ENCODE data around the gene OTUD6A. TPM values are rescaled to one million over a fixed set of nuclear protein-coding genes. Genes with fewer than 3 reads are reported as not detected.

OTUD6A gene
- total RNA-seq, 2 experiments from 2014 or later = not detected

GRCh38 chrX:70062961-70063550 is 799 bp downstream of the OTUD6A start:
- ChIA-PET POLR2A (no interaction called here), CTCF (no interaction called here)
- Mint-ChIP-seq H3K27ac (no peak overlapping the region), H3K4me1 (no peaks in the 10 kb centered on the region), H3K9me3 (no peaks in the 10 kb centered on the region), H3K27me3 (peaks cover 4% of the 10 kb centered on the region), H3K4me3 (no peak overlapping the region), H3K36me3 (ENCODE audit: low read depth) (no peaks in the 10 kb centered on the region)
- DNase-seq = no peak

- no peak overlapping the region for H3K4me3 Mint-ChIP-seq
- H3K27me3 Mint-ChIP-seq = no peaks in the 10 kb centered on the region
- no peak overlapping the region for H3K27ac Mint-ChIP-seq
- DNase-seq = no peak
- no peaks in the 10 kb centered on the region for H3K4me1 Mint-ChIP-seq
- POLR2A ChIA-PET = no interaction called here
- CTCF ChIA-PET = no interaction called here
- H3K9me3 Mint-ChIP-seq = no peaks in the 10 kb centered on the region
- no peaks in the 10 kb centered on the region for H3K36me3 Mint-ChIP-seq (ENCODE audit: low read depth)
Observed at GRCh38 chrX:70066646-70067045, 4.4 kb downstream of the OTUD6A start.

- DNase-seq = no peak
- H3K27me3 Mint-ChIP-seq = peaks cover 1% of the 10 kb centered on the region
- POLR2A ChIA-PET = no interaction called here
- no peak overlapping the region for H3K27ac Mint-ChIP-seq
- H3K36me3 Mint-ChIP-seq (ENCODE audit: low read depth) = no peaks in the 10 kb centered on the region
- no peak overlapping the region for H3K4me3 Mint-ChIP-seq
- CTCF ChIA-PET = no interaction called here
- no peaks in the 10 kb centered on the region for H3K4me1 Mint-ChIP-seq
- no peaks in the 10 kb centered on the region for H3K9me3 Mint-ChIP-seq
Observed at GRCh38 chrX:70079297-70079696, 17.0 kb downstream of the OTUD6A start.

- Mint-ChIP-seq H3K9me3 (no peaks in the 10 kb centered on the region), H3K4me3 (no peak overlapping the region), H3K36me3 (ENCODE audit: low read depth) (no peaks in the 10 kb centered on the region), H3K27me3 (peaks cover 1% of the 10 kb centered on the region), H3K4me1 (no peaks in the 10 kb centered on the region), H3K27ac (no peak overlapping the region)
- CTCF ChIA-PET = no interaction called here
- no peak for DNase-seq
- POLR2A ChIA-PET = no interaction called here
Observed at GRCh38 chrX:70079870-70080269, 17.6 kb downstream of the OTUD6A start.

- no peaks in the 10 kb centered on the region for H3K4me1 Mint-ChIP-seq
- no peak overlapping the region for H3K4me3 Mint-ChIP-seq
- ChIA-PET POLR2A (no interaction called here), CTCF (interaction anchor here (1.1 kb wide), 1 partner anchor 10 kb away, joined by 4 read pairs; no protein-coding TSS in a partner anchor)
- peaks cover 1% of the 10 kb centered on the region for H3K27me3 Mint-ChIP-seq
- no peaks in the 10 kb centered on the region for H3K36me3 Mint-ChIP-seq (ENCODE audit: low read depth)
- H3K27ac Mint-ChIP-seq = no peak overlapping the region
- DNase-seq = no peak
- H3K9me3 Mint-ChIP-seq = no peaks in the 10 kb centered on the region
Observed at GRCh38 chrX:70082723-70083122, 20.5 kb downstream of the OTUD6A start.

- ChIA-PET POLR2A (no interaction called here), CTCF (interaction anchor here (2.0 kb wide), 1 partner anchor 12 kb away, joined by 4 read pairs; no protein-coding TSS in a partner anchor)
- H3K36me3 Mint-ChIP-seq (ENCODE audit: low read depth) = no peaks in the 10 kb centered on the region
- no peaks in the 10 kb centered on the region for H3K27me3 Mint-ChIP-seq
- H3K27ac Mint-ChIP-seq = no peak overlapping the region
- no peak overlapping the region for H3K4me3 Mint-ChIP-seq
- no peaks in the 10 kb centered on the region for H3K4me1 Mint-ChIP-seq
- DNase-seq = no peak
- no peaks in the 10 kb centered on the region for H3K9me3 Mint-ChIP-seq
Observed at GRCh38 chrX:70084592-70085240, 22.5 kb downstream of the OTUD6A start.

- Mint-ChIP-seq H3K4me1 (no peaks in the 10 kb centered on the region), H3K4me3 (no peak overlapping the region), H3K9me3 (no peaks in the 10 kb centered on the region), H3K27ac (no peak overlapping the region), H3K36me3 (ENCODE audit: low read depth) (no peaks in the 10 kb centered on the region), H3K27me3 (no peaks in the 10 kb centered on the region)
- DNase-seq = no peak
- ChIA-PET POLR2A (no interaction called here), CTCF (no interaction called here)
Observed at GRCh38 chrX:70087857-70088630, 25.8 kb downstream of the OTUD6A start.

GRCh38 chrX:70088751-70089150 is 26.5 kb downstream of the OTUD6A start:
- ChIA-PET POLR2A (no interaction called here), CTCF (interaction anchor here (0.9 kb wide), 1 partner anchor 511 kb away, joined by 3 read pairs; no protein-coding TSS in a partner anchor)
- no peak overlapping the region for H3K4me3 Mint-ChIP-seq

GRCh38 chrX:70089604-70090297 is 27.5 kb downstream of the OTUD6A start:
- no peaks in the 10 kb centered on the region for H3K27me3 Mint-ChIP-seq
- no peak overlapping the region for H3K4me3 Mint-ChIP-seq
- no peaks in the 10 kb centered on the region for H3K9me3 Mint-ChIP-seq
- H3K27ac Mint-ChIP-seq = no peak overlapping the region
- no peaks in the 10 kb centered on the region for H3K36me3 Mint-ChIP-seq (ENCODE audit: low read depth)
- ChIA-PET CTCF (interaction anchor here (0.9 kb wide), 1 partner anchor 512 kb away, joined by 3 read pairs; no protein-coding TSS in a partner anchor), POLR2A (no interaction called here)
- no peak for DNase-seq
- no peaks in the 10 kb centered on the region for H3K4me1 Mint-ChIP-seq

More at GRCh38 chrX:70088751-70089150, 26.5 kb downstream of the OTUD6A start:
- Mint-ChIP-seq H3K9me3 (no peaks in the 10 kb centered on the region), H3K4me1 (no peaks in the 10 kb centered on the region), H3K27ac (no peak overlapping the region), H3K36me3 (ENCODE audit: low read depth) (no peaks in the 10 kb centered on the region), H3K27me3 (no peaks in the 10 kb centered on the region)
- DNase-seq = no peak

GRCh38 chrX:70092247-70092646 is 30.0 kb downstream of the OTUD6A start:
- no peak for DNase-seq
- Mint-ChIP-seq H3K4me3 (no peak overlapping the region), H3K4me1 (no peaks in the 10 kb centered on the region), H3K27ac (no peak overlapping the region), H3K36me3 (ENCODE audit: low read depth) (no peaks in the 10 kb centered on the region), H3K27me3 (no peaks in the 10 kb centered on the region), H3K9me3 (no peaks in the 10 kb centered on the region)
- POLR2A ChIA-PET = no interaction called here
- CTCF ChIA-PET = interaction anchor here (1.9 kb wide), 1 partner anchor 9 kb away, joined by 4 read pairs; no protein-coding TSS in a partner anchor

- Mint-ChIP-seq H3K36me3 (ENCODE audit: low read depth) (no peaks in the 10 kb centered on the region), H3K9me3 (no peaks in the 10 kb centered on the region), H3K4me1 (no peaks in the 10 kb centered on the region), H3K4me3 (no peak overlapping the region), H3K27me3 (no peaks in the 10 kb centered on the region), H3K27ac (no peak overlapping the region)
- no peak for DNase-seq
- ChIA-PET CTCF (interaction anchor here (1.0 to 1.1 kb wide), 3 partner anchors 11 to 70 kb away, joined by 3 to 4 read pairs (median 4); no protein-coding TSS in a partner anchor), POLR2A (no interaction called here)
Observed at GRCh38 chrX:70096052-70096451, 33.8 kb downstream of the OTUD6A start.

- Mint-ChIP-seq H3K9me3 (no peaks in the 10 kb centered on the region), H3K4me1 (no peaks in the 10 kb centered on the region), H3K27me3 (no peaks in the 10 kb centered on the region), H3K36me3 (ENCODE audit: low read depth) (no peaks in the 10 kb centered on the region), H3K27ac (no peak overlapping the region), H3K4me3 (no peak overlapping the region)
- ChIA-PET CTCF (interaction anchor here (0.6 kb wide), 1 partner anchor 1635 kb away, joined by 3 read pairs; no protein-coding TSS in a partner anchor), POLR2A (no interaction called here)
- DNase-seq = no peak
Observed at GRCh38 chrX:70105229-70105628, 43.0 kb downstream of the OTUD6A start.
